ACC112 (cell line): Measurements from ENCODE around the gene CST9.

Source experiments
- H2AFZ ChIP-seq: fragments of 200-600 bp; sonication (generic); one replicate; pipeline ENCODE4 v1.6.0; 2017; ENCODE audit warnings: antibody characterized with exemption, low read length; ENCODE audit not compliant: unreplicated experiment
- H3K27ac ChIP-seq: fragments of 200-600 bp; sonication (generic); 2 replicates; pipeline ENCODE4 v1.5.1; 2014; ENCODE audit warnings: low read depth, mild to moderate bottlenecking, antibody characterized with exemption, low read length, moderate library complexity
- H3K27me3 ChIP-seq: fragments of 200-600 bp; sonication (generic); 2 replicates; pipeline ENCODE4 v1.6.1; 2014; ENCODE audit warnings: mild to moderate bottlenecking, antibody characterized with exemption, low read length, moderate library complexity, mixed read lengths; ENCODE audit not compliant: insufficient read depth
- H3K36me3 ChIP-seq: fragments of 200-600 bp; sonication (generic); 2 replicates; pipeline ENCODE4 v1.6.1; 2016; ENCODE audit warnings: mild to moderate bottlenecking, antibody characterized with exemption, low read length, moderate library complexity, mixed read lengths; ENCODE audit not compliant: insufficient read depth
- H3K4me1 ChIP-seq: fragments of 200-600 bp; sonication (generic); one replicate; pipeline ENCODE4 v1.6.1; 2016; ENCODE audit warnings: low read length, mixed read lengths; ENCODE audit not compliant: insufficient read depth, unreplicated experiment, control insufficient read depth
- H3K4me3 ChIP-seq: fragments of 200-600 bp; sonication (generic); 2 replicates; pipeline ENCODE4 v1.5.1; 2014; ENCODE audit warnings: mild to moderate bottlenecking, low read depth, low read length
- H3K79me2 ChIP-seq: fragments of 200-600 bp; sonication (generic); one replicate; pipeline ENCODE4 v1.6.0; 2016; ENCODE audit warnings: low read length; ENCODE audit not compliant: control insufficient read depth, unreplicated experiment, insufficient read depth

CST9 gene

GRCh38 chr20:23606652-23607049 is 934 bp upstream of the CST9 start:
- H3K27ac ChIP-seq, result no peak overlapping the region
- no peaks in the 10 kb centered on the region for H3K36me3 ChIP-seq
- no peaks in the 10 kb centered on the region for H3K79me2 ChIP-seq
- peaks cover 6% of the 10 kb centered on the region for H3K4me1 ChIP-seq
- H3K4me3 ChIP-seq, result no peak overlapping the region
- H2AFZ ChIP-seq, result peak overlapping the region; percentile 29
- H3K27me3 ChIP-seq, result peaks cover 13% of the 10 kb centered on the region

GRCh38 chr20:23604306-23604705 is 1.4 kb downstream of the CST9 start:
- Histone ChIP-seq H3K4me3 (no peak overlapping the region), H3K79me2 (no peaks in the 10 kb centered on the region), H3K4me1 (peaks cover 6% of the 10 kb centered on the region), H2AFZ (no peak overlapping the region), H3K27me3 (peaks cover 26% of the 10 kb centered on the region), H3K36me3 (no peaks in the 10 kb centered on the region), H3K27ac (no peak overlapping the region)

GRCh38 chr20:23603321-23603720 is 2.4 kb downstream of the CST9 start:
- Histone ChIP-seq H2AFZ (no peak overlapping the region), H3K27ac (no peak overlapping the region), H3K27me3 (peaks cover 28% of the 10 kb centered on the region), H3K4me3 (no peak overlapping the region), H3K36me3 (no peaks in the 10 kb centered on the region), H3K4me1 (peaks cover 6% of the 10 kb centered on the region), H3K79me2 (no peaks in the 10 kb centered on the region)

GRCh38 chr20:23602699-23603098 is 3.0 kb downstream of the CST9 start:
- Histone ChIP-seq H3K79me2 (no peaks in the 10 kb centered on the region), H3K36me3 (no peaks in the 10 kb centered on the region), H3K27ac (no peak overlapping the region), H3K4me1 (peaks cover 6% of the 10 kb centered on the region), H2AFZ (no peak overlapping the region), H3K27me3 (peaks cover 34% of the 10 kb centered on the region), H3K4me3 (no peak overlapping the region)

- no peak overlapping the region for H3K27ac ChIP-seq
- no peak overlapping the region for H3K4me3 ChIP-seq
- no peaks in the 10 kb centered on the region for H3K79me2 ChIP-seq
- no peak overlapping the region for H2AFZ ChIP-seq
- H3K27me3 ChIP-seq, result peaks cover 38% of the 10 kb centered on the region
- no peaks in the 10 kb centered on the region for H3K36me3 ChIP-seq
- H3K4me1 ChIP-seq, result peaks cover 8% of the 10 kb centered on the region
Measured at GRCh38 chr20:23602241-23602640, 3.5 kb downstream of the CST9 start.

- H2AFZ ChIP-seq, result no peak overlapping the region
- H3K79me2 ChIP-seq, result no peaks in the 10 kb centered on the region
- H3K27me3 ChIP-seq, result peaks cover 42% of the 10 kb centered on the region
- no peak overlapping the region for H3K4me3 ChIP-seq
- no peak overlapping the region for H3K27ac ChIP-seq
- H3K36me3 ChIP-seq, result no peaks in the 10 kb centered on the region
- H3K4me1 ChIP-seq, result peaks cover 10% of the 10 kb centered on the region
Measured at GRCh38 chr20:23601715-23602114, 4.0 kb downstream of the CST9 start.

- Histone ChIP-seq H3K79me2 (no peaks in the 10 kb centered on the region), H3K4me3 (no peak overlapping the region), H3K27ac (no peak overlapping the region), H3K4me1 (peaks cover 9% of the 10 kb centered on the region), H2AFZ (no peak overlapping the region), H3K27me3 (peaks cover 46% of the 10 kb centered on the region), H3K36me3 (no peaks in the 10 kb centered on the region)
Measured at GRCh38 chr20:23598481-23598880, 7.2 kb downstream of the CST9 start.

- no peak overlapping the region for H2AFZ ChIP-seq
- peaks cover 34% of the 10 kb centered on the region; the same call in 1 of the 2 replicates for H3K27me3 ChIP-seq
- H3K4me1 ChIP-seq, result peaks cover 6% of the 10 kb centered on the region
- no peaks in the 10 kb centered on the region for H3K79me2 ChIP-seq
- H3K36me3 ChIP-seq, result no peaks in the 10 kb centered on the region
- H3K27ac ChIP-seq, result no peak overlapping the region
- no peak overlapping the region for H3K4me3 ChIP-seq
Measured at GRCh38 chr20:23596579-23597250, 9.0 kb downstream of the CST9 start.

GRCh38 chr20:23595941-23596340 is 9.8 kb downstream of the CST9 start:
- no peak overlapping the region for H3K27ac ChIP-seq
- peaks cover 6% of the 10 kb centered on the region for H3K4me1 ChIP-seq
- H3K79me2 ChIP-seq, result no peaks in the 10 kb centered on the region

GRCh38 chr20:23588434-23589403 is 17.0 kb downstream of the CST9 start:
- H3K4me1 ChIP-seq, result no peaks in the 10 kb centered on the region
- no peaks in the 10 kb centered on the region for H3K79me2 ChIP-seq
- no peak overlapping the region for H3K4me3 ChIP-seq
- peaks cover 32% of the 10 kb centered on the region; the same call in 1 of the 2 replicates for H3K27me3 ChIP-seq
- H3K27ac ChIP-seq, result no peak overlapping the region
- no peak overlapping the region for H2AFZ ChIP-seq
- no peaks in the 10 kb centered on the region for H3K36me3 ChIP-seq

More at GRCh38 chr20:23595941-23596340, 9.8 kb downstream of the CST9 start:
- H3K4me3 ChIP-seq, result no peak overlapping the region
- no peak overlapping the region for H2AFZ ChIP-seq
- H3K27me3 ChIP-seq, result peaks cover 29% of the 10 kb centered on the region; the same call in 1 of the 2 replicates
- no peaks in the 10 kb centered on the region for H3K36me3 ChIP-seq
